IMR-90 (cell line): ENCODE data around the gene PCID2. TPM values are rescaled to one million over a fixed set of nuclear protein-coding genes. Genes with fewer than 3 reads are reported as not detected.

Experiments used
- ATAC-seq: fragments of 200-7000 bp; cut with Tn5 transposase; 2 replicates; pipeline ENCODE4 v1.9.1; 2020; ENCODE audit warnings: low read depth, mild to moderate bottlenecking, moderate library complexity
- BruUV-seq: library from RNA; stranded (reverse); fragments of 400-500 nt; replicated peaks from 2 replicates; lab custom pipeline; 2021; lab: Mats Ljungman, UMichigan
- CTCF ChIA-PET: fragments of 300-600 bp; formaldehyde crosslinking; extraction: SDS; loops from one replicate; lab custom pipeline; 2021; ENCODE audit warnings: antibody characterized with exemption; lab: Yijun Ruan, JAX
- POLR2A ChIA-PET: fragments of 300-600 bp; sonication (Branson Sonifier 250); formaldehyde crosslinking; loops from one replicate; lab custom pipeline; 2022; ENCODE audit warnings: antibody characterized with exemption; ENCODE audit not compliant: unreplicated experiment; lab: Charles Lee
- DNase-seq: peaks from one replicate; pipeline ENCODE4 v3.0.0; 2013
- H2AFZ ChIP-seq: replicated peaks from 2 replicates; pipeline ENCODE3; 2013; ENCODE audit warnings: low read length, mild to moderate bottlenecking; ENCODE audit not compliant: poor library complexity
- H2AK5ac ChIP-seq: 2 replicates; pipeline ENCODE4 v1.6.1; 2013; ENCODE audit warnings: low read depth, low read length, inconsistent platforms
- H2AK9ac ChIP-seq: replicated peaks from 2 replicates; pipeline ENCODE3; 2013; ENCODE audit warnings: mild to moderate bottlenecking, low read depth, low read length, moderate library complexity; ENCODE audit not compliant: poor library complexity
- H2BK120ac ChIP-seq: 2 replicates; pipeline ENCODE4 v1.6.1; 2013; ENCODE audit warnings: low read depth, low read length, inconsistent platforms
- H2BK15ac ChIP-seq: 3 replicates; pipeline ENCODE4 v1.6.1; 2013; ENCODE audit warnings: low read depth, low read length, inconsistent platforms
- H2BK20ac ChIP-seq: 2 replicates; pipeline ENCODE4 v1.6.1; 2013; ENCODE audit warnings: low read depth, mild to moderate bottlenecking, inconsistent platforms, low read length, moderate library complexity
- H2BK5ac ChIP-seq: 2 replicates; pipeline ENCODE4 v1.6.1; 2013; ENCODE audit warnings: mild to moderate bottlenecking, low read depth, low read length, inconsistent platforms; ENCODE audit not compliant: poor library complexity, severe bottlenecking
- H3K14ac ChIP-seq: replicated peaks from 2 replicates; pipeline ENCODE4 v1.6.1; 2013; ENCODE audit warnings: low read depth, low read length, inconsistent platforms
- H3K18ac ChIP-seq: 2 replicates; pipeline ENCODE4 v1.6.1; 2013; ENCODE audit warnings: low read depth, low read length, control low read depth
- H3K23ac ChIP-seq: 2 replicates; pipeline ENCODE4 v1.6.1; 2013; ENCODE audit warnings: low read depth, low read length, inconsistent platforms
- H3K27ac ChIP-seq: 2 replicates; pipeline ENCODE4 v1.5.1; 2013; ENCODE audit warnings: mild to moderate bottlenecking, control low read depth, low read length; ENCODE audit not compliant: insufficient read depth
- H3K27me3 ChIP-seq: 2 replicates; pipeline ENCODE4 v1.6.1; 2013; ENCODE audit warnings: low read length; ENCODE audit not compliant: control insufficient read depth, insufficient read depth
- H3K36me3 ChIP-seq: 2 replicates; pipeline ENCODE4 v1.6.1; 2013; ENCODE audit warnings: low read length, mixed read lengths; ENCODE audit not compliant: control insufficient read depth, insufficient read depth
- H3K4ac ChIP-seq: 2 replicates; pipeline ENCODE4 v1.6.1; 2013; ENCODE audit warnings: low read depth, low read length, inconsistent platforms
- H3K4me1 ChIP-seq: 2 replicates; pipeline ENCODE4 v1.6.1; 2013; ENCODE audit warnings: low read length, mixed read lengths; ENCODE audit not compliant: control insufficient read depth, insufficient read depth
- H3K4me2 ChIP-seq: 2 replicates; pipeline ENCODE4 v1.6.1; 2013; ENCODE audit warnings: low read depth, mild to moderate bottlenecking, control low read depth, low read length, moderate library complexity
- H3K4me3 ChIP-seq: 2 replicates; pipeline ENCODE4 v1.5.1; 2013; ENCODE audit warnings: low read depth, mild to moderate bottlenecking, control low read depth, low read length, moderate library complexity; ENCODE audit not compliant: insufficient read depth
- H3K56ac ChIP-seq: 2 replicates; pipeline ENCODE4 v1.6.1; 2013; ENCODE audit warnings: low read length, inconsistent platforms; ENCODE audit not compliant: insufficient read depth; ENCODE audit errors: extremely low read depth
- H3K79me1 ChIP-seq, 2 experiments: 2 replicates each; pipeline ENCODE4 v1.6.1; 2013; ENCODE audit warnings: low read length in 2 of 2, inconsistent platforms in 1 of 2, low read depth in 1 of 2
- H3K9ac ChIP-seq: 2 replicates; pipeline ENCODE4 v1.6.1; 2013; ENCODE audit warnings: low read depth, low read length, control low read depth
- H3K9me1 ChIP-seq: 2 replicates; pipeline ENCODE4 v1.6.1; 2013; ENCODE audit warnings: low read length, inconsistent platforms; ENCODE audit not compliant: insufficient read depth
- H3K9me3 ChIP-seq: 2 replicates; pipeline ENCODE4 v1.6.1; 2013; ENCODE audit warnings: low read length; ENCODE audit not compliant: control insufficient read depth, insufficient read depth
- H4K20me1 ChIP-seq: 2 replicates; pipeline ENCODE4 v1.6.1; 2013; ENCODE audit warnings: low read length, inconsistent platforms; ENCODE audit not compliant: insufficient read depth
- H4K5ac ChIP-seq: 2 replicates; pipeline ENCODE4 v1.6.1; 2013; ENCODE audit warnings: mild to moderate bottlenecking, low read depth, low read length, control low read depth
- H4K8ac ChIP-seq, 2 experiments: 2 replicates each; pipeline ENCODE4 v1.6.1; 2013; ENCODE audit warnings: low read depth in 2 of 2, low read length in 2 of 2, control low read depth in 1 of 2, inconsistent platforms in 1 of 2
- H4K91ac ChIP-seq: 2 replicates; pipeline ENCODE4 v1.6.1; 2013; ENCODE audit warnings: low read depth, low read length, inconsistent platforms; ENCODE audit not compliant: insufficient read depth
- BHLHE40 ChIP-seq: fragments of 150-350 bp; IDR thresholded peaks from 2 replicates; pipeline ENCODE4 v1.6.1; 2016; ENCODE audit warnings: mild to moderate bottlenecking, low read depth, low read length
- CEBPB ChIP-seq: IDR thresholded peaks from 2 replicates; pipeline ENCODE4 v1.6.1; 2012; ENCODE audit warnings: low read depth, low read length, improper control_type of control experiment
- CHD1 ChIP-seq: IDR thresholded peaks from 2 replicates; pipeline ENCODE4 v1.6.1; 2012; ENCODE audit warnings: low read depth, low read length, improper control_type of control experiment
- FOS ChIP-seq: fragments of 150-350 bp; IDR thresholded peaks from 2 replicates; pipeline ENCODE4 v1.6.1; 2016; ENCODE audit warnings: low read depth, low read length
- MAFK ChIP-seq: IDR thresholded peaks from 2 replicates; pipeline ENCODE4 v1.6.1; 2012; ENCODE audit warnings: low read depth, low read length, improper control_type of control experiment
- MAZ ChIP-seq: IDR thresholded peaks from 2 replicates; pipeline ENCODE4 v1.6.1; 2012; ENCODE audit warnings: low read depth, mild to moderate bottlenecking, low read length, improper control_type of control experiment, moderate library complexity, borderline replicate concordance
- MXI1 ChIP-seq: IDR thresholded peaks from 2 replicates; pipeline ENCODE4 v1.6.1; 2012; ENCODE audit warnings: low read depth, mild to moderate bottlenecking, low read length, moderate library complexity, borderline replicate concordance
- POLR2A ChIP-seq: IDR thresholded peaks from 2 replicates; pipeline ENCODE4 v1.6.1; 2012; ENCODE audit warnings: mild to moderate bottlenecking, low read depth, low read length
- RAD21 ChIP-seq: IDR thresholded peaks from 2 replicates; pipeline ENCODE4 v1.6.1; 2012; ENCODE audit warnings: low read length, improper control_type of control experiment
- RCOR1 ChIP-seq: IDR thresholded peaks from 2 replicates; pipeline ENCODE4 v1.6.1; 2012; ENCODE audit warnings: mild to moderate bottlenecking, low read length, improper control_type of control experiment; ENCODE audit not compliant: insufficient replicate concordance
- RFX5 ChIP-seq: IDR thresholded peaks from 2 replicates; pipeline ENCODE4 v1.8.0; 2012; ENCODE audit warnings: low read depth, mild to moderate bottlenecking, low read length, moderate library complexity
- SMC3 ChIP-seq: fragments of 150-350 bp; IDR thresholded peaks from 2 replicates; pipeline ENCODE4 v1.6.1; 2016; ENCODE audit warnings: low read depth, mild to moderate bottlenecking, antibody characterized with exemption, low read length, moderate library complexity
- USF2 ChIP-seq: fragments of 150-350 bp; IDR thresholded peaks from 2 replicates; pipeline ENCODE4 v1.6.1; 2017; ENCODE audit warnings: mild to moderate bottlenecking, antibody characterized with exemption, low read length, low read depth
- WGBS, 2 experiments: methylation state at CpG; one replicate each; pipeline versions ENCODE4 v1.1.5 to v1.1.7; 2013; ENCODE audit warnings: missing lambda C conversion rate in 2 of 2; ENCODE audit not compliant: insufficient read length in 1 of 2; ENCODE audit errors: extremely low coverage in 2 of 2; 5-methylcytosine and 5-hydroxymethylcytosine counted together
- dilution Hi-C: fragments of 300-500 bp; cut with HindIII; formaldehyde crosslinking; loops from one replicate; pipeline ENCODE4 v1.14.3; 2018; ENCODE audit warnings: low sequenced_read_pairs; ENCODE audit not compliant: unreplicated experiment
- in situ Hi-C: fragments of 300-500 bp; cut with MboI; formaldehyde crosslinking; loops from 3 replicates; pipeline ENCODE4 v1.14.3; 2019; ENCODE audit warnings: low sequenced_read_pairs, inconsistent platforms, mixed read lengths
- intact Hi-C: fragments of 100-400 bp; cut with micrococcal nuclease; formaldehyde crosslinking; loops from 2 replicates; pipeline ENCODE4 v1.10.0; 2022
- polyA plus RNA-seq, 3 experiments: library from polyadenylated mRNA; depleted of rRNA; stranded (reverse); fragments of >200 nt; gene quantifications; 2 replicates each; pipeline ENCODE4 v1.2.3, GENCODE V29; 2012; ENCODE audit warnings: low replicate concordance in 1 of 3
- total RNA-seq: library from RNA; depleted of rRNA; stranded (reverse); fragments of >200 nt; gene quantifications from 2 replicates; pipeline ENCODE4 v1.2.3, GENCODE V29; 2012
- TF ChIP-seq, protein P1 (sequence below): conservative IDR thresholded peaks from 2 replicates; pipeline ENCODE4 v1.5.1; 2012; ENCODE audit warnings: mild to moderate bottlenecking, low read depth, low read length, improper control_type of control experiment

Gene PCID2
- total and polyA plus RNA-seq, 2 of the 4 experiments (the other 2 are of a cell fraction), result 83.5 to 90.9 TPM

GRCh38 chr13:113178070-113178895, 30.2 kb downstream of the PCID2 start:
- in situ Hi-C loops, result no loop called here
- intact Hi-C loops, result loop anchor here (1.0 to 2.0 kb wide), 3 partner anchors 9 to 39 kb away; partner anchors contain the start of genes CUL4A and PCID2
- TF ChIP-seq RAD21 (peak; percentile 38; the same call in 1 of the 2 replicates), MAFK (peak; percentile 57; the same call in 1 of the 2 replicates), MAZ (peak; percentile 28; the same call in 1 of the 2 replicates), POLR2A (peak; percentile 96), RFX5 (no peak), SMC3 (no peak; the same call in 1 of the 2 replicates), RCOR1 (peak; percentile 75), BHLHE40 (peak; percentile 68), CEBPB (peak; percentile 65), MXI1 (0 out of 2 replicates have a peak, but pooled peaks have one; percentile 54), CHD1 (0 out of 2 replicates have a peak, but pooled peaks have one; percentile 73), FOS (peak; percentile 95), USF2 (no peak)
- TF ChIP-seq, protein P1, sequence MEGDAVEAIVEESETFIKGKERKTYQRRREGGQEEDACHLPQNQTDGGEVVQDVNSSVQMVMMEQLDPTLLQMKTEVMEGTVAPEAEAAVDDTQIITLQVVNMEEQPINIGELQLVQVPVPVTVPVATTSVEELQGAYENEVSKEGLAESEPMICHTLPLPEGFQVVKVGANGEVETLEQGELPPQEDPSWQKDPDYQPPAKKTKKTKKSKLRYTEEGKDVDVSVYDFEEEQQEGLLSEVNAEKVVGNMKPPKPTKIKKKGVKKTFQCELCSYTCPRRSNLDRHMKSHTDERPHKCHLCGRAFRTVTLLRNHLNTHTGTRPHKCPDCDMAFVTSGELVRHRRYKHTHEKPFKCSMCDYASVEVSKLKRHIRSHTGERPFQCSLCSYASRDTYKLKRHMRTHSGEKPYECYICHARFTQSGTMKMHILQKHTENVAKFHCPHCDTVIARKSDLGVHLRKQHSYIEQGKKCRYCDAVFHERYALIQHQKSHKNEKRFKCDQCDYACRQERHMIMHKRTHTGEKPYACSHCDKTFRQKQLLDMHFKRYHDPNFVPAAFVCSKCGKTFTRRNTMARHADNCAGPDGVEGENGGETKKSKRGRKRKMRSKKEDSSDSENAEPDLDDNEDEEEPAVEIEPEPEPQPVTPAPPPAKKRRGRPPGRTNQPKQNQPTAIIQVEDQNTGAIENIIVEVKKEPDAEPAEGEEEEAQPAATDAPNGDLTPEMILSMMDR, result no peak

More at GRCh38 chr13:113178070-113178895, 30.2 kb downstream of the PCID2 start:
- H3K9me1 ChIP-seq, result peaks cover 13% of the 10 kb centered on the region
- ChIA-PET POLR2A (interaction anchor here (1.2 kb wide), 1 partner anchor 29 kb away, joined by 3 read pairs; no protein-coding TSS in a partner anchor), CTCF (interaction anchor here (0.6 kb wide), 2 partner anchors 10 to 320 kb away, joined by 3 to 4 read pairs; no protein-coding TSS in a partner anchor)
- H3K79me1 ChIP-seq, result peaks cover 17 to 55% of the 10 kb centered on the region in 2 experiments; a peak in 3 of 4 replicates
- no peaks in the 10 kb centered on the region for H3K9me3 ChIP-seq
- DNase-seq, result peak; percentile 99
- H3K36me3 ChIP-seq, result peaks cover 48% of the 10 kb centered on the region
- H3K4ac ChIP-seq, result peak overlapping the region; percentile 99
- peak overlapping the region; percentile 100 for H3K18ac ChIP-seq
- peak overlapping the region; percentile 98 for H2BK20ac ChIP-seq
- H2AK5ac ChIP-seq, result peak overlapping the region; percentile 99
- H2BK15ac ChIP-seq, result peak overlapping the region; percentile 99
- peak overlapping the region; percentile 100 for H2BK5ac ChIP-seq
- H4K20me1 ChIP-seq, result no peaks in the 10 kb centered on the region
- H2AK9ac ChIP-seq, result peak overlapping the region; percentile 87
- whole genome bisulfite sequencing, 2 experiments, result no CpG with 5 or more reads among the region's 25 CpGs
- peak overlapping the region; percentile 99 for H3K23ac ChIP-seq
- peak overlapping the region; percentile 99 for H2BK120ac ChIP-seq
- H3K14ac ChIP-seq, result peak overlapping the region; percentile 99
- peak overlapping the region; percentile 94 to 98 for H4K8ac ChIP-seq
- peak overlapping the region; percentile 100 for H3K56ac ChIP-seq
- ATAC-seq, result peak; percentile 90
- H3K4me1 ChIP-seq, result peaks cover 18% of the 10 kb centered on the region
- no peaks in the 10 kb centered on the region for H3K27me3 ChIP-seq
- H3K9ac ChIP-seq, result peak overlapping the region; percentile 85
- BruUV-seq, result no TSS peak
- dilution Hi-C loops, result no loop called here
- H3K4me3 ChIP-seq, result peak overlapping the region; percentile 31; the same call in 1 of the 2 replicates
- H2AFZ ChIP-seq, result peak overlapping the region; percentile 25
- peak overlapping the region; percentile 99 for H4K5ac ChIP-seq
- peak overlapping the region; percentile 99 for H4K91ac ChIP-seq
- H3K4me2 ChIP-seq, result peak overlapping the region; percentile 69
- peak overlapping the region; percentile 98 for H3K27ac ChIP-seq
